Measurements from ENCODE around the gene PDE6G.

GRCh38 chr17:81616877-81617276 is 39.5 kb downstream of the PDE6G start:
- TF ChIP-seq CTCF (IDR thresholded peaks at IDR 0.05; ENCODE audit: low read depth, low read length) (no peak), EZH2phosphoT487 (IDR thresholded peaks at IDR 0.05; ENCODE audit: low read depth) (no peak)

Data from OCI-LY3 (cell line).